GM21619 (cell line): ENCODE results near the gene MAPK6.

Experiments used
- ATAC-seq: cut with Tn5 transposase; IDR thresholded peaks from one replicate; pipeline ENCODE4 v1.9.1; 2021; ENCODE audit not compliant: unreplicated experiment

MAPK6 gene

GRCh38 chr15:52101542-52102323 lies 82.7 kb downstream of the MAPK6 start:
- peak; percentile 31 for ATAC-seq

- no peak for ATAC-seq
These were observed 83.4 kb downstream of the MAPK6 start for GRCh38 chr15:52102463-52102862.

GRCh38 chr15:52103217-52104207 lies 84.5 kb downstream of the MAPK6 start:
- peak; percentile 70 for ATAC-seq

GRCh38 chr15:52104532-52105004 lies 85.5 kb downstream of the MAPK6 start:
- no peak for ATAC-seq

- no peak for ATAC-seq
These were observed 86.8 kb downstream of the MAPK6 start for GRCh38 chr15:52105846-52106245.

GRCh38 chr15:52106641-52107040 lies 87.6 kb downstream of the MAPK6 start:
- no peak for ATAC-seq

GRCh38 chr15:52107238-52107637 lies 88.2 kb downstream of the MAPK6 start:
- no peak for ATAC-seq

- peak; percentile 54 for ATAC-seq
These were observed 90.8 kb downstream of the MAPK6 start for GRCh38 chr15:52109559-52110451.

GRCh38 chr15:52111517-52112202 lies 92.6 kb downstream of the MAPK6 start:
- ATAC-seq: no peak

- no peak for ATAC-seq
These were observed 93.3 kb downstream of the MAPK6 start for GRCh38 chr15:52112203-52112750.

GRCh38 chr15:52113235-52113634 lies 94.2 kb downstream of the MAPK6 start:
- no peak for ATAC-seq

- ATAC-seq: no peak
These were observed 94.7 kb downstream of the MAPK6 start for GRCh38 chr15:52113708-52114107.

- ATAC-seq: no peak
These were observed 95.4 kb downstream of the MAPK6 start for GRCh38 chr15:52114261-52115055.

GRCh38 chr15:52115598-52116427 lies 96.8 kb downstream of the MAPK6 start:
- ATAC-seq: no peak
